ENCODE results near the gene QSOX2.

Gene QSOX2, protein sequence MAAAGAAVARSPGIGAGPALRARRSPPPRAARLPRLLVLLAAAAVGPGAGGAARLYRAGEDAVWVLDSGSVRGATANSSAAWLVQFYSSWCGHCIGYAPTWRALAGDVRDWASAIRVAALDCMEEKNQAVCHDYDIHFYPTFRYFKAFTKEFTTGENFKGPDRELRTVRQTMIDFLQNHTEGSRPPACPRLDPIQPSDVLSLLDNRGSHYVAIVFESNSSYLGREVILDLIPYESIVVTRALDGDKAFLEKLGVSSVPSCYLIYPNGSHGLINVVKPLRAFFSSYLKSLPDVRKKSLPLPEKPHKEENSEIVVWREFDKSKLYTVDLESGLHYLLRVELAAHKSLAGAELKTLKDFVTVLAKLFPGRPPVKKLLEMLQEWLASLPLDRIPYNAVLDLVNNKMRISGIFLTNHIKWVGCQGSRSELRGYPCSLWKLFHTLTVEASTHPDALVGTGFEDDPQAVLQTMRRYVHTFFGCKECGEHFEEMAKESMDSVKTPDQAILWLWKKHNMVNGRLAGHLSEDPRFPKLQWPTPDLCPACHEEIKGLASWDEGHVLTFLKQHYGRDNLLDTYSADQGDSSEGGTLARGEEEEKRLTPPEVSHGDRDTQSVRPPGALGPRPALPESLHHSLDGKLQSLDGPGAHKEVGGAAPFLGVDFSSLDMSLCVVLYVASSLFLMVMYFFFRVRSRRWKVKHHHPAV

DNA sequence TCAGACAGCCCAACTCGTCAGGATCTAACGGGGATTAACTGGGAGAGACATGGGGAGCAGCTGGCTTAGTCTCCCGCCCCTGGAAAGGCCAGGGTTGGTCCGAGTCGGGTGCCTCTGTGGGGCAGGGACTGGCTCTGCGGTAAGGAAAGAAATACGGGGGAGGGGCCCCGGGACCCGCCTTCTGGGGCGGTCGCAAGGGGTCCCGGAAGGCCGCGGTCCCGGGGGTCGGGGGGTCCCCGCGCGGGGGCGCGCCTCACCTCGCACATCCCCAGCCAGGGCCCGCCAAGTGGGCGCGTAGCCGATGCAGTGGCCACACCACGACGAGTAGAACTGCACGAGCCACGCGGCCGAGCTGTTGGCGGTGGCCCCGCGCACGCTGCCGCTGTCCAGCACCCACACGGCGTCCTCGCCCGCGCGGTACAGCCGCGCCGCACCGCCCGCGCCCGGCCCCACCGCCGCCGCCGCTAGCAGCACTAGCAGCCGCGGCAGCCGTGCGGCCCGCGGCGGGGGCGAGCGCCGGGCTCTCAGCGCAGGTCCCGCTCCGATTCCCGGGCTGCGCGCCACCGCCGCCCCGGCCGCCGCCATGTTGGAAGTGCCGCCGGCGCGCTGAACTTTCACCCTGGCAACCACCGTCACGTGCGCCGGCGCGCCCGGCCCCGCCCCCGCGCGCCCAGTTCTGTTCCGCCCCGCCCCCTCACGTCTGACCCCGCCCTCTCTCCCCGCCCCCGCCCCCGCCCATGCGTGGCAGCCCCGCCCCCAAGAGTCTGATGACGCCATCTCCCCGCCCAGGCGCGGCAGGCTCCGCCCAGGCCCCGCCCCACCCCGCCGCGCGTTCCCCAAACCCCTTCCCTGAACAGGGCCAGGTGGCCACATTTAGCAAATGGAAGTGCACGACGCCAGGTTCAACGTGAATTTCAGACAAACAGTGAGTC, at the start of gene QSOX2:
Gene QSOX2 (minus strand): TSS at position 594 of the 932 bp plus-strand sequence. CDS start 9 bp downstream, at position 585.
- DNase-seq (ENCODE audit: low spot score) = peak; percentile 87

DNA sequence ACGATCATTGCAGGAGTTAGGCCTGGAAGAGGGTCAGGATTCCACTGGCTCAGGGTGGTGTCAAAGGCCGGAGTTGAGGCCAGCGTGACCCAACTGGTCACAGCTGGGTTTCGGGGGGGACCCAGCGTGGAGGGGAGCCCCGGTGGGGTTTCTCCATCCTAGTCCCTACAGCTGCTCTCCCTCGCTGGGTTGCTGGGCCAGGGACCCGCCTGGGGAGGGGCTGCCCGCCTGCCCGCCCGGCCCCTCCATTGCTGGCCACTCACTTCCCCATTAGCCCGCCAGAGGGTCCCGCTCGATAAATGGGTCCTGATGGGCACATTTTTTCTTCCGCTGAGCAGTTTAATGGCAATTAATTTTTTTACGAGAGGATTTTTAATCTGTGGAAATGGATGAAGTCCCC, 49.4 kb upstream of the QSOX2 start:
- DNase-seq (ENCODE audit: low spot score) = no peak

DNA sequence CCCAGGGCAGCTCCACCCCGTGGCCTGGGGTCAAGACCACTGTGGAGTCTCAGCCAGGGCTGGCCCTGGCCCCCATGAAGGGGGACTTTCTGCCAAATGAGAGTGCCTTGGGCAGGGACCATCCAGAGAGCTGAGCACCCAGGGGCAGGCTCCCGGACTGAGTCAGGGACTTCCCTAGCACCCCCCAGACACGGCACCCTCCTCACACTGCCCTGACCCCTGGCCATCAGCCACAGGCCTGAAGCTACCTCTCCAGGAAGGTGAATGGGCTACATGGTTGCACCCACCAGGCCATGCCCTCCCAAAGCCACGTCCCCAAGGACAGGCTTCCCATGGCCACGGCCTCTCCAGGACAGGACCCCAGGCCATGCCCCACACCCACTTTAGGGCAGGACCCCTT, 48.8 kb upstream of the QSOX2 start:
- no peak for DNase-seq (ENCODE audit: low spot score)

DNA sequence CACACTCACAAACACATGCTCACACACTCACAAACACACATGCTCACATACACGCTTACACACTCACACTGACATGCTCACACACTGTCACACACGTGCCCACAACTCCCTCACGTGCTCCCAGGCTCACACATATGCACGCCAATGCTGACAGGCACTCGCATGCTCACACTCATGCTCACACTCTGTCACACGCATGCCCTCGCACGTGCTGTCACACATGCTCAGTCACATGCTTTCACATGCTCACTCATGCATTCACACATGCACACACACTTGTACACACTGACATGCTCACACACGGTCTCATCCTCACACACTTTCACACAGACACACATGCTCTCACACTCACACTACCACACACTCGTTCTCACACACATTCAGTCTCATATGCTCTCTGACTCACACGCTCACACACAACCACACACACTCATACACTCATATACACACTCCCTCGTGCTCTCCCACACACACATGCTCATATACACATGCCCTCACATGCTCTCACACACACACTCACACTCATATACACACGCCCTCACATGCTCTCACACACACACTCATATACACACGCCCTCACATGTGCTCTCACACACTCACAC, 48.0 kb upstream of the QSOX2 start:
- DNase-seq (ENCODE audit: low spot score) = no peak

DNA sequence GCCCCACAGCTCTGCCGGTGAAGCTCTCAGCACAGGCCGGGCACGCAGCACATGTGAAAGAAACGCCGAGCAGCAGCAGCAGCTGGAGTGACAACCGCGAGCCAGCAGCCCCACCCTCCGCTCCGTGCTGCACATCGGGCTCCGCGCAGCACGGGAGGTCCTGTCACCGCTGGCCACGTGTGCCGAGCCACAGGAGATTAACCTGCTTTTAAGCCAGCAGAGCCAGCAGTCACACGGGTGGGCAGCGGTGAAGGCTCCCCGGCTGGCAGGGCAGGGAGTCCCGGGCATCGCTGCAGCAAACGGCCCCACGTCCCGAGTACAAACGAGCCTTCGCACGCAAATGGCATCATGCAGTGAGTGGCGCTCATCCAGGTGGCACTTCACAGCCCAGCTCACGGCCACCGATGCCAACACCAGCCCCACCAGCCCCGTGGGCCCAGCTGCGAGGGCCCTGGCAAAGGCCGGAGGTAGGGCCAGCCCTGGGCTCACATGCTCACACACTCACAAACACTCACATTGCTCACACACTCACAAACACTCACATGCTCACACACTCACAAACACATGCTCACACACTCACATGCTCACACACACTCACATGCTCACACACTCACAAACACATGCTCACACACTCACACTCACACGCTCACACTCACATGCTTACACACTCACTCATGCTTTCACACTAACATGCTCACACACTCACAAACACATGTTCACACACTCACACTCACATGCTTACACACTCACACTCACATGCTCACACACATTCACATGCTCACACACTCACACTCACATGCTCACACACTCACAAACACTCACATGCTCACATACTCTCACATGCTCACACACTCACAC, 47.2 kb upstream of the QSOX2 start:
- no peak for DNase-seq (ENCODE audit: low spot score)

DNA sequence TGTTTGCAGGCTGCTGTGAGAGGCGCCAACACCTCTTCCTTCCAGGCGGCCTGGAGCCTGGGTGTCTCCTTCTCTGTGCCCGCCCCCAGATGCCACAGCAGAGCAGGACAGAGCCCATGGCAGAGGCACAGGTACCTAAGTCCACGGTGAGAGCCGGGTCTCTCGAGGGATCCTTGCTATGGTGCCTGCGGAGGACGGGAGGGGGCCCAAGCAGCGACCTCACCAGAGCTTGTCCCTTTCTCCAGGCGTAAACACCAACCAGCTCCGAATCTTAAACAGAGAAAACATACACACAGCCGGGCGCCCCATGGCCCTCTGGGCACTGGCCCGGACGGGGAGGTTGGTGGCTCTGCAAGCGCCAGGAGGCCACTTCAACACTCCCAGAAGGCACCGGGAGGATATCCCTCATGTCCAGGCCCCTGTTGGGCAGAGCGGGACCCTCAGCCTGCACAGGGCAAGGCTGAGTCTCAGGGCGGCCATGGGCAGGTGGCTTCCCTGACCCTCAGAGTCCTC, 46.5 kb upstream of the QSOX2 start:
- no peak for DNase-seq (ENCODE audit: low spot score)

DNA sequence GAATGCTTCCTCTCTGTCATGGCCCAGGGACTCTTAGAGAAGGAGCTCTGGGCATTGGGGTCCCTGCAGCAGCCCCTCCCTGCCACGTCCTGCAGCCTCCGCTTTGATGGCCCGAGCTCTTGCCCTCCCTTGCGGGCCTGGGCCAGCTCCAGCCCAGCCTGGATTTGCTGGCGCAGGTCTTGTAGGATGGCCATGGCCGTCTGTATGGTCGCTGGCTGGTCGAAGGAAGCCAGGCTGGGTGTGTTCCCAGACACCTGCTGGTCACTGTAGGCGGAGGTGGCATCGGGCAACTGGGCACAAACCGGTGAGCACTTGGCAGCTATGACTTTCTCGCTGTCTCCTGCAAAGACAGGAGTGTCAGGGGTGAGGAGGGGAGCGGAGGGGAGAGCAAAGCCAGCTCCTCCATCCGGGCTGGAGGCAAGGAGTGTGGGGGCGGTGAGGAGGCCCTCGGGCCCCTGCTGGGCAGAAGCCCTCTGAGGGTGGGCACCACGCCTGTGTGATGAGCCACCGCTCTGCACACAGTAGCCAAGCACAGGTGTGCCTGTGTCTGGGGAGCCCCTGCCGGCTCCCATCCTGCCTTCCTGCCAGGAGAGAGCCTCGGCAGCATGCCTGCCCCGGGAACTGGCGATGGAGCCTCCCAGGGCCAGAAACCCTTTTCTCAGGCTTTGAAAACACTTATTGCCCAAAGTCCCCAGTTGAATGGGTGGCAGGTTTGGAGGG, 45.9 kb upstream of the QSOX2 start:
- no peak for DNase-seq (ENCODE audit: low spot score)

DNA sequence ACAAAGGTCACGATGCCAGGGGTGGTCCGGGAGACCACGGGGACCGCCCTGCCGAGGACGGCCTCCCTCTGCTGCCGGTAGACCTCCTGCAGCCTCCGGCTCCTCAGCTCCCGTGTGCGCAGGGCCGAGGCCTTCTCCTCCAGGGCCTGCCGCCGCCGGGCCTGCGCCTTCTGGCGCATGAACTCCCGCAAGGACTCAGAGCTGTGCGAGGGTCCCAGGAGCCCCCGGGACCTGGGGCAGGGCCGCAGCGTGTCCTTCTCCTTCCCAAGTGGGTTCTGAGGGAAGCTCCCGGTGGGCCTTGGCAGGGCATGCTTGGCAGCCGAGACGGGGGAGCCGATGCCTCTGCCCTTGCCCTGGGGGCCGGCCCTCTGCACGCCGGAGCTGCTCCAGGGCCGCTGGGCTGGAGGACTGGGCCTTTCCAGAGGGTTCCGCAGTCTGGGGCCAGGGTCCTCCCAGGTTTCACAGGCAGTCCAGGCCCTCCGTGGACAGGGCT, 44.9 kb upstream of the QSOX2 start:
- no peak for DNase-seq (ENCODE audit: low spot score)

DNA sequence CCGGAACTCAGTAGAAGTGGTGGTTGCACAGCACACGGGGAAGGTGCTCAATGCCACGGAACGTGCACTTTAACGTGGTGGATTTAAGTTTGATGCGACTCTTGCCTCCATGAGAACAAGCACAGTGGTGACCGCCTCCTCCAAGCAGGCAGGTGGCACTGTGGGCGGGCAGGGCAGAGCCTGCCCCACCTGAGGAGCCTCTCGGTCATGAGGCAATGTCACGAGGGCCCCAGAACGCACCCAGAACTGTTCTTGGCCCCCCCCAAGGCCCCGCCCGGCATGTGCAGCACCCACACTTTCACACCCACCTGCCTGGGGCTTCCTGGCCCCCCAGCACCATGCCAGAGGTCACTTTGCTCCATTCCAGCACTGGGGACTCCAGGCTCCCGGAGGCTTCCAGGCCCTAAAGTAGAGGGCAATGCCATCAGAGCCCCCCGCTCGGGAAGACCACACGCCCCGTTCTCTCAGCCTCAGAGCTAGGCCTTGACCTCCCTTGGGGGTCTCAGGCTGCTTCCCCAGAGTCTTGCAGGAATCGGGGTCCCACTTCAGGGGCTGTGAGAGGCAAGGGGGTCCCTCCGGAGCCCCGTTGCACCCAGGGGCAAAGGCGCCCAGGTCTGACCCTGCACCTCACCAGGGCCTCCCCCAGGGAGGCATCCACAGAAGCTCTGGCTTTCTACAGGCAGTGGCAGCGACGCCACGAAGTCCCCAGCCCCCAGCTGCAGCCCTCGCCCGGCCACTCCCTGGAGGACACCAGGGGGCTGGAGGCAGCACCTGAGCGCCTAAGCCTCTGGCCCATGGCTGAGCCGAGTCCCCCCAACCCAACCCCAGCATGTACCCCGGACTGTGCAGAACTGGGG, 44.3 kb upstream of the QSOX2 start:
- no peak for DNase-seq (ENCODE audit: low spot score)

DNA sequence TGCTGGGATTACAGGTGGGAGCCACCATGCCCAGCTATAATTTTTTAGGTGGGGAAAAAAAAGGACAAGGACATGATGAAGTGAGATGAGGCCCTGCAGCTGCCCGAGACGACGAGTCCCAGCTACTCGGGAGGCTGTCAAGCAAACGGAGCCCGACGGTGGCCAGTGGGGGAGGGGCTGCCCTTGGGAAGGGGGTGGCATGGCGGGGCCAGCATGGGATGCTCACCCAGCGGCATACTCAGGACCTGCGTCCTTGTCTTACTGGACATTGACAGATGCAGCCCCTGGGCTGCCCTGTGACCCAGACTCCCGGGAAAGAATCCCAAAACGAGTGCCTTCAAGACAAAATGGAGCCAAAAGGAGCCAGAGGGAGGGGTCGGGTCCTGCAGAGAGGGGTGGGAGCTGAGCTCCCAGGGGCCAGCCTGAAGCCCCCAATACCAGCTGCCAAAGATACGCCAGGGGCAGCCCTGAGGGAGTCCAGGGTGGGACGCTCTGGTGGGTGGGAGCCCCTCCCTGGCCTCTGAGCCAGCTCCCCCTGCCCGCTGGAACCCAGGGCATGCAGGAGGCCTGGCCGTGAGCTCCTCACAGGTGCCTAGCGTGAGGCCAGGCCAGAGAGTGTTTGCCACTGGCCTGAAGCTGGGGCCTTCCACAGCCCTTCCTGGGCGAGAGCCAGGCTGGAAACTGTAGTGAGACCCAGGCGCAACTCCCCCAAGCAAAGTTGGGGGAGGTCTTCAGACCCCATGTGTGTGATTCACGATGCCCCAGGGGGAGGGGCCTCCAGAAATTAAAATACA, 42.5 kb upstream of the QSOX2 start:
- DNase-seq (ENCODE audit: low spot score) = no peak

DNA sequence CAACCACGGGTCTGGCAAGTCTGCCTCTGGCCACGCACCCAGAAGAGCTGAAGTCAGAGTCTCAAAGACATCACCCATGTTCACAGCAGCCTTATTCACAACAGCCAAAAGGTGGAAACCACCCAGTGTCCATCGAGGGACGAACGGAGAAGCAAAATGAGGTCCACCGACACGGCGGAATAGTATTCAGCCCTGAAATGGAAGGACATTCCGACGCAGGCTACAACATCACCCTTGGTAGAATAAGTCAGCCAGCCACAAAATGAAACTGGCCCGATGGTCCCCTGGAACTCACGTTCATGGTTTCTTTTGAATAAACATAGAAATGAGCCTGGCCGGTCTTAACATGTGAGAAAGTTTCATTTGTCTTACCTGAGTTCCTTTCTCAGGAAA, 41.4 kb upstream of the QSOX2 start:
- DNase-seq (ENCODE audit: low spot score) = no peak

DNA sequence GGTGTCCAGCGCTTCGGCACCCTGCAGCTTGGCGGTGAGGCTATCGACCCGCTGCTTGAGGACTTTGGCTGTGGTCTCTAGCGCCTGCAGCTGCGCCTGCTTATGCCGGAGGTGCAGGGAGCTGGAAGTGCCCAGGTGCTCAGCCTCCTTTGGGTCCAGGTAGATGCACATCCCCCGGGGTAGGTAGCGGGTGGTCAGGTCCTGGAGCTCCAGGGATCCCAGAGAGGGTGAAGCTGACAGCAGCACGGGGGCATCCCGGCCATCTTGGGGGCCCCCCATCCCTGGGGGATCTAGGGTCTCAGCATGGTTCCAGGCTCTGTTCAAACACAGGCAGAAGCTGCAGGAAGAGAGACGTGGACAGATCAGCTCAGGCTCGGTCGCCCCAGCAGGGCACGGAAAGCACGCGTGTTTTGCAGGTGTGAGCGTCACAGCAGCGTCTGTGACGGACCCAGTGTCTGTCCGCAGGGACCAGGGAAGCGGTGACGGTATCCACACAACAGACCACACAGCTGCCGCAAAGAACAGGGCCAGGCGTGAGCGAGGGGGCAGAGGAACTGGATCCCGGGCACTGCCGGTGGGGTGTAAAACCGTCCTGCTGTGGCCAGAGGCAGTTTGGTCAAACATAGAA, 40.9 kb upstream of the QSOX2 start:
- no peak for DNase-seq (ENCODE audit: low spot score)

DNA sequence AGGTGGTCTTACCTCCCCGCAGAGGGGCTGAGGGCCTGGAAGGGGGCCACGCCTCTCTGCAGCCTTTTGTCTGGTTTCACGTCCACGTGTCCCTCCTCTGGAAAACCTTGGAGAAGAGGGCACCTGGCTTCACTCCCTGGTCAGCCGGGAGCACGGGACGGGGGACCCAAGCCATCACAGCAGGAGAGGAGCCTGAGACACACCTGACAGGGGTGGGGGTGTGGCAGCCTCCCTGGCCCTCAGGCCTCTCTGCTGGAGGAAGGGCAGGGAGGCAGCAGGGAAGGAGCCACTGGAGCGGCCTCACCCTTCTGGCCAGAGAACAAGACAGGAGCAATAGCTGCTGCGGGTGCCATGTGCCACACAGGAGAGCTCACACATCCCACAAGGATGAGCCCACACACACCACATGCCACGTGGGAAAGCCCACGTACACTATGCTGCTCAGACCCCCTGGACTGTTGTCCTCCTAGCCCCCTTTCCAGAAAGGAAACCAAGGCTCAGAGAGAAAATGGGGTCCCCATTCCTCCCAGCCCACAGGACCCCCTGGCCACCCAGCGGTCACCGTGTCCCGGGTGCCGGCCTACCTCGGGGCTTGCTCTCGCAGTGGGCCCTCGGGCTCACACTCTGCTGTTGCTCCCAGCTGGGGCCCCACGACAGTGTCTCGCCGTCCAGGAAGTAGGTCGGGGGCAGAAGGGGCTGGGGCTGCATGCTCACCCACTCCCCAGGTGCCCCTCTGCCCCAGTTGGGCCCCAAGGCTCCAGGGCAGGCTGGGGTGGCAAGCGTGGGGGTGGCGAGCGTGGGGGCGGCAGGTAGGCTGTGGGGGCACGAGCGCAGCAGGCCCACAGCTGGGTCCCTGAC, 40.1 kb upstream of the QSOX2 start:
- no peak for DNase-seq (ENCODE audit: low spot score)

DNA sequence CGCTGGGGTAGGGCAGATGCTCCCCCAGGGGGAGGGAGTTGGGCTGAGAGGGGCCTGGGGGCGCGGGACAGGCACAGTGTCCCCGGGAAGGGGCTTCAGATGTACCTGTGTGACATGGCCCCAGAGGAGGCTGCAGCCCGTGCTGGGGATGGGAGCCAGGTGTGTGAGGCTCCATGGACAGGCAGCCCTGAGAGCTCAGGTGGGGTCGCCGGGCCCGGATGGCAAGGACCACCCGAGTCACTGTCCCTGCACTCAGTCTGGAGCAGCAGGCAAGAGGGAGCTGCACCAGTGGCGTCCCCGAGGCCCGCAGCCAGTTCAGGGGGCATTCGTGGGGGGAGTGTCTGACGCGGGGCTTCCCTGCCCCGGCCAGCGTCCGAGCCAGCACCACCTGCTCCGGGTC, 39.3 kb upstream of the QSOX2 start:
- no peak for DNase-seq (ENCODE audit: low spot score)

DNA sequence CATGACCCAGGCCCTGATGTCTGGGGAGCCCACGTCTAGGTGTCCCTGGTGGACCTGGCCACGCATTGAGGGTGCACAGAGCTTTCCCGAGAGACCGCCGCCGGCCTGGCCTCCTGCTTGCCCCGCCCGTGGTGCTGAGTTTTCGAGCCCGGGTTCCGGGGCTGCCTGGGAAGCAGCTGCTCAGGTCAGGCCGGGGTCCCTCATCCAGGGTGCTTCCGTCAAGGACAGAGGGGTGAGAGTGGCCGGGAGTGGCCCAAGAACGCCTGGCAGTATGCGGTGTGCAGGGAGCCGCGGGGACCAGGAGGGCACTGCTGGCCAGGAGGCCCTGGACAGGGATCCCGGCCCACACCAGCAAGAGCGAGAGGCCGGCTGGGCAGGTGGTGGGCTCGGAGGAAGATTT, 38.7 kb upstream of the QSOX2 start:
- DNase-seq (ENCODE audit: low spot score) = no peak

DNA sequence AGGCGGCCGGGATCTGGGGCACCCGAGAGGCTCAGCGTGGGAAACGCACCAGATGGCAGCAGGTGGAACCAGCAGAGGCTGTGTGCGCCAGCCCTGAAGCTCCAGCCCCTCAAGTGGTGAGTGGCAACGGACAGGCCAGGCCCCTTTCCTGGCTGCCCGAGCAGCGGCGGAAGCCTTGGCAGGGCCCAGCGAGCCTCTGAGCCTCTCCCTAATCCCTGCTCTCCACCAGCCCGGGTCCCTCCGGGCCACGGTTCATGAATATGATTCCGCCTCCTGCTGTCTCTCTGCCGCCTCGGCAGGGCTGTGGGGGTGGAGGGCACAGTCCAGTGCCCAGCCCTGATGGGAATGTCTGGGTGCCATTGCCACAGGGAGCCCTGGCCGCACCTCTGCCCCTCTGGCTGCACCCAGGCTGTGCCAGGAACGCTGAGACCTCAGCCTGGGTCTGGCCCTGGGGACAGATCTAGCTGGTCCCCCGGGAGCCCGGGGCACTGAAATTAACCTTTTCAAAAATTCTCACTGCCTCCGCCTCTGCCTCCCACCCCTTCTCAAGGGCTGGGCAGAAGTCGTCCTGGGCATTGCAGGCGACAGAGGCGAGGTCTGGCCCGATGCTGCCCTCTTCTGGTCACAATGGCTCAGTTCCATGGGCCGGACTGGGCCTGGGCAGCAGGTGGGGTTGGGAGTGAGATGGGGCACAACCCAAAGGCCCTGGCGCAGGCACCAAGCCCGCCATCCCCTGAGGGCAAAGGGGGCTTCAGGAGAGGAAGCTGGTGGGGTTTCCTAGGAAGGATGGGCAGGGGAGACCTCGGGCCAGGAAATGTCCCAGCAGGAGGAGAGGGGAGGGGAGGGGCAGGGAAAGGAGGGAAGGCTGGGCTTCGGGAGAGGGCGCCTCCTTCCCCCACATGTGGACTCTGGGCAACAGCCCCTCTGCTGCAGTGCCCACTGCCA, 38.0 kb upstream of the QSOX2 start:
- peak; percentile 75 for DNase-seq (ENCODE audit: low spot score)
